ENCODE data around the gene UTF1. TPM values are rescaled to one million over a fixed set of nuclear protein-coding genes. Genes with fewer than 3 reads are reported as not detected.

Gene UTF1
- total and polyA plus RNA-seq, 2 of the 8 experiments (the other 6 are each of a cell fraction or from before 2014, with no cell fraction given), result 0.47 to 21.8 TPM

GRCh38 chr10:133229265-133230043, 563 bp upstream of the UTF1 start (continued):
- no peak for TF ChIP-seq RBBP5 (IDR thresholded peaks at IDR 0.05; ENCODE audit: borderline replicate concordance, low read depth, low read length)
- TF ChIP-seq SP1 (IDR thresholded peaks at IDR 0.05; ENCODE audit: low read depth, low read length), result no peak
- no peak for TF ChIP-seq TAF7 (optimal IDR thresholded peaks at IDR 0.05; ENCODE audit: borderline replicate concordance, low read depth, low read length)
- no peak for TF ChIP-seq GTF2F1 (IDR thresholded peaks at IDR 0.05; ENCODE audit: borderline replicate concordance, low read depth, low read length)
- peak; percentile 94 for TF ChIP-seq E2F6 (IDR thresholded peaks at IDR 0.05)
- no peak for TF ChIP-seq CREB1 (IDR thresholded peaks at IDR 0.05)
- TF ChIP-seq ZNF274 (IDR thresholded peaks at IDR 0.05; ENCODE audit: borderline replicate concordance, extremely low read depth, low read length), result no peak
- TF ChIP-seq ASH2L (IDR thresholded peaks at IDR 0.05; ENCODE audit: low read length), result no peak
